A549 (cell line): ENCODE measurements around the gene DGAT2L6. TPM values are rescaled to one million over a fixed set of nuclear protein-coding genes. Genes with fewer than 3 reads are reported as not detected.

Experiments used
- ATAC-seq, 2 experiments: fragments of 200-7000 bp in 1 of 2; fragments of >200 bp in 1 of 2; cut with Nextera tagmentation in 1 of 2; cut with Tn5 transposase in 1 of 2; 3 replicates each; pipeline versions ENCODE4 v1.8.0 to v1.9.1; 2018 to 2020; ENCODE audit warnings: mild to moderate bottlenecking in 1 of 2, moderate library complexity in 1 of 2
- CTCF ChIA-PET: fragments of 300-600 bp; sonication (Branson Sonifier 250); formaldehyde crosslinking; extraction: SDS; loops from one replicate; lab custom pipeline; 2021; ENCODE audit warnings: antibody characterized with exemption, inconsistent platforms; lab: Yijun Ruan, JAX
- POLR2A ChIA-PET: fragments of 350-600 bp; formaldehyde crosslinking; extraction: SDS; loops from one replicate; lab custom pipeline; 2021; ENCODE audit warnings: antibody characterized with exemption, inconsistent platforms; lab: Yijun Ruan, JAX
- DNase-seq, 2 experiments: peaks; one replicate each; pipeline versions ENCODE4 v3.0.0 to v3.0.0-alpha.2; 2011 to 2016; ENCODE audit warnings: low read depth in 1 of 2, low spot score in 1 of 2
- FAIRE-seq: peaks from 2 replicates; lab custom pipeline; 2011; peaks lifted over from hg19 to GRCh38; lab: Jason Lieb, UNC
- H3K27ac ChIP-seq, 2 experiments: fragments of >200 bp; sonication (Bioruptor Twin); formaldehyde crosslinking; 3 replicates each; pipeline ENCODE4 v1.5.1; 2016 to 2017
- H3K4me1 ChIP-seq: fragments of >200 bp; sonication (Bioruptor Twin); formaldehyde crosslinking; 3 replicates; pipeline ENCODE4 v1.6.1; 2016
- H3K4me2 ChIP-seq: fragments of >200 bp; sonication (Bioruptor Twin); formaldehyde crosslinking; 3 replicates; pipeline ENCODE4 v1.6.1; 2016
- H3K4me3 ChIP-seq: fragments of >200 bp; sonication (Bioruptor Twin); formaldehyde crosslinking; 3 replicates; pipeline ENCODE4 v1.5.1; 2016
- H3K9me3 ChIP-seq: fragments of >200 bp; sonication (Bioruptor Twin); formaldehyde crosslinking; 3 replicates; pipeline ENCODE4 v1.6.1; 2016
- BCL3 ChIP-seq: fragments of >200 bp; sonication (Bioruptor Twin); formaldehyde crosslinking; IDR thresholded peaks from 3 replicates; pipeline ENCODE4 v1.6.1; 2016
- BHLHE40 ChIP-seq: IDR thresholded peaks from 2 replicates; pipeline ENCODE4 v1.6.1; 2012; ENCODE audit warnings: low read depth, low read length, inconsistent platforms
- CBX2 ChIP-seq: fragments of 200-600 bp; sonication (generic); IDR thresholded peaks from 2 replicates; pipeline ENCODE4 v1.6.1; 2016; ENCODE audit warnings: low read depth, mild to moderate bottlenecking, borderline replicate concordance
- CHD4 ChIP-seq: fragments of 200-600 bp; sonication (generic); IDR thresholded peaks from 2 replicates; pipeline ENCODE4 v1.6.1; 2016; ENCODE audit warnings: antibody characterized with exemption, mild to moderate bottlenecking, borderline replicate concordance
- EHMT2 ChIP-seq: fragments of 200-600 bp; sonication (generic); IDR thresholded peaks from 2 replicates; pipeline ENCODE4 v1.6.1; 2016; ENCODE audit warnings: antibody characterized with exemption, low read depth, mild to moderate bottlenecking, moderate library complexity
- EP300 ChIP-seq, 2 experiments: fragments of >200 bp; sonication (Bioruptor Twin); formaldehyde crosslinking; IDR thresholded peaks; 2 replicates in 1 of 2; 3 replicates in 1 of 2; pipeline ENCODE4 v1.6.1; 2016 to 2017
- ESRRA ChIP-seq: fragments of 150-350 bp; IDR thresholded peaks from 2 replicates; pipeline ENCODE4 v1.6.1; 2014; ENCODE audit warnings: mild to moderate bottlenecking, low read length, borderline replicate concordance
- FOSL2 ChIP-seq, 2 experiments: fragments of 450-650 bp in 1 of 2; fragments of >200 bp in 1 of 2; sonication (Bioruptor Twin) in 1 of 2; formaldehyde crosslinking; IDR thresholded peaks; 2 replicates each; pipeline versions ENCODE4 v1.5.0 to v1.6.1; 2016 to 2020; ENCODE audit warnings: mild to moderate bottlenecking in 1 of 2, moderate library complexity in 1 of 2
- FOXS1 ChIP-seq: fragments of 250-450 bp; sonication (Bioruptor Pico); IDR thresholded peaks from 2 replicates; pipeline ENCODE4 v1.5.0; 2020; ENCODE audit warnings: mild to moderate bottlenecking, moderate library complexity
- HOXB13 ChIP-seq: fragments of 250-450 bp; sonication (Bioruptor Pico); IDR thresholded peaks from 2 replicates; pipeline ENCODE4 v1.5.0; 2020; ENCODE audit warnings: low read depth, mild to moderate bottlenecking, moderate library complexity
- KDM1A ChIP-seq: fragments of 200-600 bp; sonication (generic); IDR thresholded peaks from 2 replicates; pipeline ENCODE4 v1.6.1; 2016; ENCODE audit warnings: low read depth, mild to moderate bottlenecking
- MAFK ChIP-seq: fragments of 450-650 bp; IDR thresholded peaks from 2 replicates; pipeline ENCODE4 v1.6.1; 2014; ENCODE audit not compliant: partially characterized antibody
- MAX ChIP-seq: IDR thresholded peaks from 2 replicates; pipeline ENCODE4 v1.6.1; 2012
- MAZ ChIP-seq: fragments of 150-350 bp; IDR thresholded peaks from 2 replicates; pipeline ENCODE4 v1.6.1; 2014; ENCODE audit warnings: antibody characterized with exemption, low read depth, low read length, borderline replicate concordance
- NPAS2 ChIP-seq: fragments of 250-450 bp; sonication (Bioruptor Pico); IDR thresholded peaks from 2 replicates; pipeline ENCODE4 v1.8.0; 2022; ENCODE audit warnings: mild to moderate bottlenecking, moderate library complexity, borderline replicate concordance
- PHF8 ChIP-seq: fragments of 200-600 bp; sonication (generic); IDR thresholded peaks from 2 replicates; pipeline ENCODE4 v1.6.1; 2016; ENCODE audit warnings: low read depth, mild to moderate bottlenecking, antibody characterized with exemption, moderate library complexity, borderline replicate concordance
- POLR2A ChIP-seq: IDR thresholded peaks from 2 replicates; pipeline ENCODE4 v1.6.1; 2012; ENCODE audit warnings: mild to moderate bottlenecking, low read length
- POLR2AphosphoS2 ChIP-seq: conservative IDR thresholded peaks from 2 replicates; pipeline ENCODE4 v1.6.1; 2012; ENCODE audit warnings: low read length, improper control_type of control experiment, inconsistent platforms
- RFX5 ChIP-seq: fragments of 450-650 bp; IDR thresholded peaks from 2 replicates; pipeline ENCODE4 v1.7.1; 2014; ENCODE audit warnings: antibody characterized with exemption, mild to moderate bottlenecking, moderate library complexity
- TP53 ChIP-seq: fragments of 250-450 bp; sonication (Bioruptor Pico); IDR thresholded peaks from 2 replicates; pipeline ENCODE4 v1.5.0; 2021; ENCODE audit warnings: mild to moderate bottlenecking, moderate library complexity
- ZFP36 ChIP-seq: fragments of 450-650 bp; IDR thresholded peaks from 2 replicates; pipeline ENCODE4 v1.6.1; 2014; ENCODE audit warnings: borderline replicate concordance; ENCODE audit not compliant: partially characterized antibody
- ZNF302 ChIP-seq: fragments of 250-450 bp; sonication (Bioruptor Pico); IDR thresholded peaks from 2 replicates; pipeline ENCODE4 v1.9.0; 2021; ENCODE audit warnings: inconsistent platforms, mild to moderate bottlenecking, moderate library complexity
- ZSCAN20 ChIP-seq: fragments of 250-450 bp; sonication (Bioruptor Pico); IDR thresholded peaks from 2 replicates; pipeline ENCODE4 v1.8.0; 2022; ENCODE audit warnings: mild to moderate bottlenecking, moderate library complexity
- WGBS: methylation state at CpG from one replicate; pipeline ENCODE4 v1.1.6; 2017; ENCODE audit errors: missing lambda C conversion rate; 5-methylcytosine and 5-hydroxymethylcytosine counted together
- polyA minus RNA-seq: library from RNA; depleted of rRNA, polyadenylated mRNA; stranded (reverse); fragments of >200 nt; gene quantifications from 2 replicates; pipeline ENCODE4 v1.2.3, GENCODE V29; 2011; rRNA and poly(A)+ RNA removed
- polyA plus RNA-seq, 4 experiments: library from polyadenylated mRNA; depleted of rRNA in 3 of 4; stranded (reverse); fragments of >200 nt; fragmentation: RNase III in 1 of 4; extraction: RNeasy Plus Mini Kit Qiagen cat#74134 plus additional on column Dnase treatment in 1 of 4; gene quantifications; 2 replicates in 3 of 4; 3 replicates in 1 of 4; pipeline ENCODE4 v1.2.3, GENCODE V29; 2011 to 2017

DGAT2L6 gene
- not detected in 2 replicates for polyA plus RNA-seq (2011; rRNA removed)
- not detected in 2 replicates for polyA plus RNA-seq (2012; cell fraction: cytosol; rRNA removed)
- not detected in 2 replicates for polyA plus RNA-seq (2012; cell fraction: nucleus; rRNA removed)
- not detected in 3 replicates for polyA plus RNA-seq (2017; fragmentation: RNase III; extraction: RNeasy Plus Mini Kit Qiagen cat#74134 plus additional on column Dnase treatment)
- polyA minus RNA-seq: not detected in 2 replicates

- Histone ChIP-seq H3K27ac (peak within 1 kb of the TSS in 1 of 2 experiments; percentile 46; a peak in 2 of 6 replicates), H3K9me3 (no peaks in the 10 kb centered on the region), H3K4me3 (no peak within 1 kb of the TSS), H3K4me1 (0 out of 3 replicates have a peak, but pooled peaks cover 12% of the 10 kb centered on the region), H3K4me2 (no peak within 1 kb of the TSS)
- ATAC-seq: no peak
- ChIA-PET CTCF (no interaction called here), POLR2A (no interaction called here)
- no peak for FAIRE-seq
- WGBS: 73% methylated on average over 7 of the region's 7 CpGs
- no peak for TF ChIP-seq MAFK
- TF ChIP-seq ESRRA: no peak
- TF ChIP-seq MAX: no peak
- no peak for TF ChIP-seq RFX5
- no peak for TF ChIP-seq ZSCAN20 (CRISPR knock-in tag)
- no peak for TF ChIP-seq HOXB13 (CRISPR knock-in tag)
- no peak for TF ChIP-seq TP53 (CRISPR knock-in tag)
- DNase-seq: no peak
Observed at GRCh38 chrX:70176938-70177533, at the start of gene DGAT2L6. Gene DGAT2L6, plus strand, starts transcription at chrX:70177483. Its CDS starts 100 bp downstream, at chrX:70177583.

GRCh38 chrX:70128071-70128470 lies 49.2 kb upstream of the DGAT2L6 start:
- CTCF ChIA-PET: interaction anchor here (0.6 to 1.8 kb wide), 2 partner anchors 41 to 95 kb away, joined by 3 to 5 read pairs; no protein-coding TSS in a partner anchor
- no peak overlapping the region for H3K4me3 ChIP-seq
- H3K27ac ChIP-seq: no peak overlapping the region
- POLR2A ChIA-PET: no interaction called here
- H3K4me1 ChIP-seq: peaks cover 8% of the 10 kb centered on the region; the same call in 1 of the 3 replicates
- 71% methylated on average over 8 of the region's 9 CpGs for WGBS
- no peaks in the 10 kb centered on the region for H3K9me3 ChIP-seq
- no peak overlapping the region for H3K4me2 ChIP-seq
- no peak for DNase-seq
- no peak for FAIRE-seq
- ATAC-seq: no peak
- TF ChIP-seq TP53 (CRISPR knock-in tag): no peak
- no peak for TF ChIP-seq EP300 (IDR thresholded peaks at IDR 0.05)
- TF ChIP-seq FOSL2 (IDR thresholded peaks at IDR 0.05): no peak
- no peak for TF ChIP-seq FOSL2 (CRISPR knock-in tag; IDR thresholded peaks at IDR 0.05)
- TF ChIP-seq BHLHE40: no peak
- TF ChIP-seq POLR2AphosphoS2: no peak
- TF ChIP-seq POLR2A: no peak
- TF ChIP-seq NPAS2 (CRISPR knock-in tag): no peak
- TF ChIP-seq MAZ: no peak
- no peak for TF ChIP-seq BCL3
- TF ChIP-seq ESRRA: no peak
- TF ChIP-seq ZSCAN20 (CRISPR knock-in tag): no peak
- TF ChIP-seq PHF8: no peak
- TF ChIP-seq FOXS1: no peak
- TF ChIP-seq EHMT2: no peak
- TF ChIP-seq KDM1A: no peak
- TF ChIP-seq ZFP36: no peak
- no peak for TF ChIP-seq CBX2

- DNase-seq (peak in 1 of 2 experiments; percentile 21), FAIRE-seq (no peak), ATAC-seq (no peak)
- CTCF ChIA-PET: interaction anchor here (0.6 to 1.5 kb wide), 5 partner anchors 11 to 637 kb away, joined by 3 to 4 read pairs (median 3); no protein-coding TSS in a partner anchor
- POLR2A ChIA-PET: no interaction called here
- Histone ChIP-seq H3K27ac (no peak overlapping the region), H3K4me2 (peak overlapping the region; percentile 36; the same call in 1 of the 3 replicates), H3K9me3 (no peaks in the 10 kb centered on the region), H3K4me3 (no peak overlapping the region), H3K4me1 (peaks cover 11% of the 10 kb centered on the region; the same call in 2 of the 3 replicates)
- 0% methylated on average over 1 of the region's 1 CpG for WGBS
- TF ChIP-seq MAX (no peak), ZNF302 (no peak), MAFK (no peak), CHD4 (no peak), BHLHE40 (no peak)
Observed at GRCh38 chrX:70129816-70130215, 47.5 kb upstream of the DGAT2L6 start.
